Activated naive CD8-positive, alpha-beta T cell (primary cell): ENCODE results near the gene FILIP1L.
"Not testable (repeated sequence)": the region's sequence is repeated elsewhere in the genome, so short reads cannot be mapped to it uniquely, and the experiment has no call there.

ENCODE experiments used
- H3K27ac Mint-ChIP-seq: one replicate; pipeline ENCODE4 v1.8.0; 2021; ENCODE audit warnings: mixed read lengths
- H3K27me3 Mint-ChIP-seq: one replicate; pipeline ENCODE4 v1.8.0; 2021; ENCODE audit warnings: mixed read lengths
- H3K36me3 Mint-ChIP-seq: one replicate; pipeline ENCODE4 v1.8.0; 2021; ENCODE audit warnings: mixed read lengths
- H3K4me1 Mint-ChIP-seq: one replicate; pipeline ENCODE4 v1.8.0; 2021; ENCODE audit warnings: low read depth, mixed read lengths
- H3K4me3 Mint-ChIP-seq: one replicate; pipeline ENCODE4 v1.8.0; 2021; ENCODE audit warnings: mild to moderate bottlenecking, mixed read lengths
- H3K9me3 Mint-ChIP-seq: one replicate; pipeline ENCODE4 v1.8.0; 2021; ENCODE audit warnings: low read depth, mixed read lengths

FILIP1L gene

GRCh38 chr3:100060685-100061484 is 53.4 kb downstream of the FILIP1L start:
- no peak overlapping the region for H3K27ac Mint-ChIP-seq
- no peaks in the 10 kb centered on the region for H3K36me3 Mint-ChIP-seq
- H3K27me3 Mint-ChIP-seq = no peaks in the 10 kb centered on the region
- no peaks in the 10 kb centered on the region for H3K4me1 Mint-ChIP-seq
- H3K9me3 Mint-ChIP-seq = no peaks in the 10 kb centered on the region
- H3K4me3 Mint-ChIP-seq = no peak overlapping the region

DNA sequence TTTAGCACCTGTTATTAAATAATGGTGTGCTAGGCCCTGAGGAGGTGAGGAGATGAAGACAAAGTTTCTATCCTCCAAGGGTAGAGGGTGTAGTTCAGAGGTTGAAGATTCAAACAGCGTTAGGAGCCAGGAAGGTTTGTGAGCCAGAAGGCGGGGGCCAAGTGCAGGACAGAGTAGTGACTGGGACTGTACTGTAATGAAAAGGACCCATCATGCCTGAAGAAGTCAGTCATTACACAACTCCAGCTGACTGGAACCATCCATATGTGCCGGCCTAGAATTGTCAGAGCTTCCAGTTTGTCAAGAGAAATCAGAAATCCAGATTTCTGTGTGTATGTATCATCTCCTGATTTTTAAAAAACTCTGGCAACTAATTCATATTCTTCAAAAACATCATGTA is 54.8 kb downstream of the FILIP1L start:
- H3K27me3 Mint-ChIP-seq = no peaks in the 10 kb centered on the region
- H3K4me3 Mint-ChIP-seq = no peak overlapping the region
- no peaks in the 10 kb centered on the region for H3K9me3 Mint-ChIP-seq
- H3K27ac Mint-ChIP-seq = no peak overlapping the region
- no peaks in the 10 kb centered on the region for H3K36me3 Mint-ChIP-seq
- H3K4me1 Mint-ChIP-seq = no peaks in the 10 kb centered on the region

DNA sequence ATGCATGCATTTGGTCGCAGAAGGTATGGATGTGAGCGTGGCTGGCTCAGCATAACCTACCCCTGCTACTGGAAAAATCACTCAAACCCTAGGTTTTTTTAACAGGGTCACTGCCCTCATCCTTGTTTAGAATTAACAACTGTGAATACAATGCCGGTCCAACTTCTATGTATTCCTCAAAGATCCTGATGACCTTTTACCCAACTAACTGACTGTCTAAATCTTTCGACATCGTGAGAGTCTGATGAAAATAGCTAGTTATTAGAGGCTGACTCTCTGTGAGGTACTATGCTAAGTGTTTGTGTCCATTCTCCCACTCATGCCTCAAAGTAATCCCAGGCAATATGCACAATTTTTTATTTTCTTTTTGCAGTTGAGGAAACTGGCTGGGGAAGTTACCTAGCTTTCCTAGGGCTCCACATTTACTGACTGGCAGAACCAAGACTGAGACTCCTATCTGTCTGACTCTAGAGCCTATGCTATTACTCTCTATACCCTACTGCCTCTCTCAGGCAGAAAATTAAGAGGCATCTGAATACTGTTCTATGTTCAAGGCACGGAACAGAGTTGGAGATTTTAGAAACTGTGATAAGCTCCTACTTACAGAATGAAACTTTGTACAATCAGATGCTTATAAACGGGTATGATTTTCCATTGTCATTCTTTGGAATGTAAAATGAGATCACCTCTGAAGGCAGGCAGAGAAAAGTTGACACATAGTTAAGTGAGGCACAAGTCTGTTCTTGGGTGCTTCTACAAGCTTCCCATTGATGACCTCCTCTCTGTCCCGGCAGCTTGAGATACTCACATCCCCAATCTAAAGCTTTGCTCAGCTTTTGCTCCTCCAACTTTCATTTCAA is 56.4 kb downstream of the FILIP1L start:
- no peak overlapping the region for H3K4me3 Mint-ChIP-seq
- no peaks in the 10 kb centered on the region for H3K9me3 Mint-ChIP-seq
- H3K36me3 Mint-ChIP-seq = no peaks in the 10 kb centered on the region
- H3K4me1 Mint-ChIP-seq = no peaks in the 10 kb centered on the region
- no peak overlapping the region for H3K27ac Mint-ChIP-seq
- H3K27me3 Mint-ChIP-seq = no peaks in the 10 kb centered on the region

- no peaks in the 10 kb centered on the region for H3K27me3 Mint-ChIP-seq
- no peaks in the 10 kb centered on the region for H3K9me3 Mint-ChIP-seq
- H3K36me3 Mint-ChIP-seq = no peaks in the 10 kb centered on the region
- no peaks in the 10 kb centered on the region for H3K4me1 Mint-ChIP-seq
- no peak overlapping the region for H3K4me3 Mint-ChIP-seq
- H3K27ac Mint-ChIP-seq = no peak overlapping the region
Measured at GRCh38 chr3:100053951-100054620, 60.2 kb downstream of the FILIP1L start.

DNA sequence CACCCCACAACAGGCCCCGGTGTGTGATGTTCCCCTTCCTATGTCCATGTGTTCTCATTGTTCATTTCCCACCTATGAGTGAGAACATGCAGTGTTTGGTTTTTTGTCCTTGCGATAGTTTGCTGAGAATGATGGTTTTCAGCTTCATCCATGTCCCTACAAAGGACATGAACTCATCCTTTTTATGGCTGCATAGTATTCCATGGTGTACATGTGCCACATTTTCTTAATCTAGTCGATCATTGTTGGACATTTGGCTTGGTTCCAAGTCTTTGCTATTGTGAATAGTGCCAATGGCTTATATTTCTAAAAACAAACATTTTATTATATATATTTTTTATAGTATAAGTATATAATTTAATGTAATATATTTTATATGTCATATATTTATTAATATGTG is 62.8 kb downstream of the FILIP1L start:
- not testable (repeated sequence) for H3K36me3 Mint-ChIP-seq, H3K4me3 Mint-ChIP-seq, H3K27me3 Mint-ChIP-seq, H3K9me3 Mint-ChIP-seq, H3K27ac Mint-ChIP-seq, H3K4me1 Mint-ChIP-seq

GRCh38 chr3:100048248-100048647 is 66.1 kb downstream of the FILIP1L start:
- Mint-ChIP-seq H3K4me3 (no peak overlapping the region), H3K4me1 (peaks cover 7% of the 10 kb centered on the region), H3K27ac (no peak overlapping the region), H3K9me3 (no peaks in the 10 kb centered on the region), H3K36me3 (peaks cover 4% of the 10 kb centered on the region), H3K27me3 (no peaks in the 10 kb centered on the region)

DNA sequence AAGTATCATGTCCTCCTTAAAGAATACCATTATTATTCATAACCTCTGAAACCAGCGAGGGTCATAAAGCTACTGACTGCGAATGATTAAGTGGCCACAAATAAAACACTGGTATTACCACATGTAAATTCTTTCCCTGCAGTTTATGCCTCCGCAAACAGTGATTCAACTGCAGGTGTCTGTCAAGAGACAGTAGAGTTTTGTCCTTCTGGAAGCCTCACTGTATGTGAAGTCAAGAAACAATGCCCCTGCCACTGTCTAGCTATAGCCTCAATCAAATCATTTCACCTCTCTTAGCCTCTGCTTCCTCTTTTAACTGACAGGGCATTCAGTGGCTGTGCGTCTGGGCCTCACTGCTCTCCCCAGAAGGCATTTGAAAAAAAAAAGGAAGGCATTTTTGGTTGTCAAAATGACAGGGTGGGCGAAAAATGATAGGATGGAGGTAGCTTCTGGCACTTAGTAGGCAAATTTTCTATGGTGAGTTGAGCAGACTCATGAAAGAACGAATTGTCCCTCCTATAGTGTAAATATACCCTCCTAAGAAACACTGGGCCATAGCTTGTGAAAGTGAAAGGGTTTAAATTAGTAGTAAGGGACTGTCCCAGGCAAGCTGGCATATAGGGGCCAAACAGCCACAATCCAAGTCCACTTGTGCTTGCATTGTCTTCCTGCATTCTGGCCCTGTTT is 66.7 kb downstream of the FILIP1L start:
- H3K27me3 Mint-ChIP-seq = no peaks in the 10 kb centered on the region
- H3K36me3 Mint-ChIP-seq = peaks cover 4% of the 10 kb centered on the region
- H3K4me3 Mint-ChIP-seq = no peak overlapping the region
- peaks cover 7% of the 10 kb centered on the region for H3K4me1 Mint-ChIP-seq
- H3K9me3 Mint-ChIP-seq = no peaks in the 10 kb centered on the region
- peak overlapping the region; percentile 41 for H3K27ac Mint-ChIP-seq

DNA sequence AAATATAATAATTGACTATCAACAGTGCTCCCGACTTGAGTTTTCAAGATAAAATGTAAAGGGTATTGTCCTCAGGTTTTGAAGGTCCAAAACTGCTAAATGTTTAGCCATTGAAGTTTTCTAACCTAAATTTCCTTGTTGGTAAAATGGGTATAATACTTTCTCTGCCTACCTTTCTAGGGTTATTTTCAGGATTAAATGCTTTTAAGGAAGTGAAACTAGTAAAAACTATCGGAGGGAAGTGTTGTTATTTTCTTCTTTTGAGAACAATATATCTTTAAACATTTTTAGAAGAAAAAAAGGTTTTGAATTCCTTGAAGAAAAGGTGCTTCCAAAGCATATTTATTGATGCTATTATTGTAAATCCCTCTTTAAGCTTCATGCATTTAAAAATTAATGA is 67.3 kb downstream of the FILIP1L start:
- H3K36me3 Mint-ChIP-seq = peaks cover 4% of the 10 kb centered on the region
- H3K27me3 Mint-ChIP-seq = no peaks in the 10 kb centered on the region
- H3K4me1 Mint-ChIP-seq = peaks cover 7% of the 10 kb centered on the region
- no peak overlapping the region for H3K27ac Mint-ChIP-seq
- H3K9me3 Mint-ChIP-seq = no peaks in the 10 kb centered on the region
- H3K4me3 Mint-ChIP-seq = no peak overlapping the region

DNA sequence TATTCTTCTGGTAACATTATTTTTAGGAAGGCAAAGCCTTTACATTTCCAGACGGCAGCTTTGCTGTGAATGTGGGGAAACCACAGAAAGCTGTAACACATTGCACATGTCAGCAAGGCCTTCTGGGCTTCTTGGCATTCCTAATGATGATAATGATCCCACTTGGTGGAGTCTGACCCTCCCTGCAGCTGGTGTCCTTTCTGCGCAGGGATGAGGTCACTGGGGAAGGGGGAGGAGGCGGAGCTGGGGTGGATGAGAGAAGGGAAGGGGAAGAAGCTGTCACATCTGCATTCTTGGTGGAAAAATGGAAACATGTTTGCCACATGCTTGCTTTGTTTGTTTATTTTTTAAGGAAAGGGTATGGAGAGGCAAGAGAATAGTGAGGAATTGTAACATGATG is 68.6 kb downstream of the FILIP1L start:
- Mint-ChIP-seq H3K4me3 (no peak overlapping the region), H3K9me3 (no peaks in the 10 kb centered on the region), H3K27ac (no peak overlapping the region), H3K4me1 (peaks cover 7% of the 10 kb centered on the region), H3K27me3 (no peaks in the 10 kb centered on the region), H3K36me3 (peaks cover 4% of the 10 kb centered on the region)

DNA sequence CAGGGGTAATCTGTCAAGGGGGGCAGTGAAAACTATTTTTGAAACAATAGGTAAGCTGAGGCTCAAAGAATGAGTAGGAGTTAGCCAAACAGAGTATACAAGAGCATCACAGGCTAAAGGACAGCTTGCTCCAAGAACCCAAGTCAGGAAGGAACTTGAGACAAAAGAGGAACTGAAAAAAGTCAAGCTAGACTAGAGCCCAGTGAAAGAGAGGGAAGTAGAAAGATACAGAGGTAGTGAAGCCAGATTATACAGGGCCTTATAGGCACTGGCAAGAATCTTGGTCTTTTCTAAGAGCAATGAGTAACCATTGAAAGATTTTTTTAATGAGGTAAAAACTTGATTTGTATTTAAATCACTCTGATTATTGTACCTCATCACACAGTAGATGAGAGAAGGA is 69.9 kb downstream of the FILIP1L start:
- no peak overlapping the region for H3K27ac Mint-ChIP-seq
- no peaks in the 10 kb centered on the region for H3K27me3 Mint-ChIP-seq
- H3K4me3 Mint-ChIP-seq = no peak overlapping the region
- H3K4me1 Mint-ChIP-seq = peaks cover 7% of the 10 kb centered on the region
- peaks cover 4% of the 10 kb centered on the region for H3K36me3 Mint-ChIP-seq
- no peaks in the 10 kb centered on the region for H3K9me3 Mint-ChIP-seq

DNA sequence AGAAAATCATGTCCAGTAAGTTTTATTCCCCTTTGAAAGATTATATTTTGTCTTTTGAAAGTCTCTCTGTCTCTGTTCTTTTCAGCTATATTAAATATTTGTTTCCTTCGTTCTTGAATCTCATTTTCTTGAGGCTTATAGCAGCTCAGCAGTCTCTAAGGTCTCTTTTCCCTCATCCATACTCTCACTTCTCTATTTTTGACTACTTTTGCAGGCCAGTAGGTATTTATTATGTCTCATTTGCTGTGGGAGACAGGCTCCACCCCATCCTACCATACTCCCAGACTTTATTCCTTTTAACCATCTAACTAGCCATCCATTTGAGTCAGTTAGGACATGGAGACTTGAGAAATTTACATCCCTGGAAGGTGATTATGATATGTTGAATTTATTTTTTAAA is 71.0 kb downstream of the FILIP1L start:
- Mint-ChIP-seq H3K4me1 (peaks cover 7% of the 10 kb centered on the region), H3K27ac (no peak overlapping the region), H3K27me3 (no peaks in the 10 kb centered on the region), H3K36me3 (peaks cover 6% of the 10 kb centered on the region), H3K9me3 (no peaks in the 10 kb centered on the region), H3K4me3 (no peak overlapping the region)

- H3K27me3 Mint-ChIP-seq = no peaks in the 10 kb centered on the region
- H3K27ac Mint-ChIP-seq = no peak overlapping the region
- H3K36me3 Mint-ChIP-seq = peaks cover 8% of the 10 kb centered on the region
- no peaks in the 10 kb centered on the region for H3K9me3 Mint-ChIP-seq
- no peak overlapping the region for H3K4me3 Mint-ChIP-seq
- peaks cover 4% of the 10 kb centered on the region for H3K4me1 Mint-ChIP-seq
Measured at GRCh38 chr3:100042166-100042981, 71.9 kb downstream of the FILIP1L start.

GRCh38 chr3:100041328-100041749 is 73.0 kb downstream of the FILIP1L start:
- Mint-ChIP-seq H3K4me3 (no peak overlapping the region), H3K27me3 (no peaks in the 10 kb centered on the region), H3K9me3 (no peaks in the 10 kb centered on the region), H3K27ac (no peak overlapping the region), H3K36me3 (peaks cover 8% of the 10 kb centered on the region), H3K4me1 (peaks cover under 1% of the 10 kb centered on the region)
